DOHH2 (cell line): ENCODE results near the gene CSGALNACT2.

Experiments
- CTCF ChIP-seq: fragments of 200-600 bp; sonication (generic); IDR thresholded peaks from one replicate; pipeline ENCODE4 v1.5.1; 2014; ENCODE audit warnings: antibody characterized with exemption, mild to moderate bottlenecking, low read depth, low read length; ENCODE audit not compliant: poor library complexity, severe bottlenecking
- EZH2phosphoT487 ChIP-seq: fragments of 200-600 bp; sonication (generic); IDR thresholded peaks from 2 replicates; pipeline ENCODE4 v1.6.1; 2017; ENCODE audit warnings: borderline replicate concordance, mild to moderate bottlenecking, antibody characterized with exemption, low read length, moderate library complexity, mixed read lengths

DNA sequence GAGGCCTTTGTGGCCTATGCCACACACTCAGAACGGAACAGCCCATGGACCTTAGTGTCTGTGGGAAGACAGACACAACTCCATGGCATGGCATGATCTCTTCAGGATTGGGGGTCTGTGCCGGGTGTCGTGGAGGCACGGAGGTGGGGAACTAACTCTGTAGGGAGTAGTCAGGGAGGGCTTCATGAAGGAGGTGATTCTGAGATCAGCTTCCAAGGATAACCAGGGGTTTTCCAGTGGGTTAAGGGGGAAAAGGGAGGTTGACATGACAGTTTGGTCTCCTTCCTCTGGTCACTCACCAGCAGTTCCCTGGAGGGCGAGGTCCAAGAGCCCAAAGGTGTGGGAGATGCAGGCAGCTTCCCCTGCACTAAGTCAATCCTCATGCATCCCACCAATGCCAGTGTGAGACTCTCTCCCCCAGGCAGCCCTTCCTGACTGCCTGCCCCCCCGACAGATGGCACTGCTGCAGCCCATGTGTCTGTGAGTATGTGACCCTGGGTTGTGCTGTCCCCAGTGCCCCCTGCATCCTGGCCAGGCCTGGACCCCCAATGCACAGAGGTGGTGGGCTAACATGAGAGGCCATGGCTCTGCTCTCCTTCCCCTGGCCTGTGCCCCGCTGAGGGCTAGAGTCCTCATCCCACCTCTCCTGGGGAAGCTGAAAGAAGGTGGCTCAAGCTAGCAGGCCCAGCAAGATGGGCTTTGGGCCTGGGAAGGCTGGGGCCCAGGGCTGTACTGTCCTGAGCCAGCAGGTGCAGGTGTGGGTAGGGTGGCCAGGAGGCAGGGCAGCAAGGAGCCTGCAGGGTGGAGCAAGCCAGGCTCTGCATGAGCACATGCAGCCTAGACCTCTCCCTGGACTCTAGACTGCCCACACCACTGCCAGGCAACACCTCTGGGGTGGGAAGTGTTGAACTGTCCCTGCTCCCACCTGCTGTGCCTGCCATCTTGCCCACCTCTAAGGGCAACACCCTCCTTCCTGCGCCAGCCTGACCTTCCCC, 88.9 kb downstream of the CSGALNACT2 start:
- TF ChIP-seq CTCF (no peak), EZH2phosphoT487 (no peak)
